ENCODE measurements around the gene RPS19.

The RPS19 gene

GRCh38 chr19:41897181-41897580, 37.1 kb downstream of the RPS19 start:
- H2AFZ ChIP-seq (ENCODE audit: low read length) = no peak overlapping the region
- no peaks in the 10 kb centered on the region for H3K27me3 ChIP-seq (replicated peaks; ENCODE audit: insufficient read depth, low read length)
- H3K4me2 ChIP-seq (ENCODE audit: low read depth, low read length) = no peak overlapping the region
- no peaks in the 10 kb centered on the region for H3K36me3 ChIP-seq (replicated peaks; ENCODE audit: insufficient read depth, low read length)
- no peak overlapping the region for H3K9ac ChIP-seq (ENCODE audit: low read length)
- H3K27ac ChIP-seq (ENCODE audit: low read length) = no peak overlapping the region
- no peaks in the 10 kb centered on the region for H3K9me2 ChIP-seq (replicated peaks; ENCODE audit: insufficient read depth, low read length)
- no peaks in the 10 kb centered on the region for H4K20me1 ChIP-seq (ENCODE audit: insufficient read depth, low read length)
- H3K9me3 ChIP-seq (replicated peaks; ENCODE audit: insufficient read depth, low read length) = no peaks in the 10 kb centered on the region
- H3K4me3 ChIP-seq (ENCODE audit: low read length) = no peak overlapping the region
- no peak for TF ChIP-seq CTCF (IDR thresholded peaks at IDR 0.05; ENCODE audit: low read length)
- no peak for TF ChIP-seq EZH2phosphoT487 (IDR thresholded peaks at IDR 0.05; ENCODE audit: low read length)
- TF ChIP-seq EZH2 (optimal IDR thresholded peaks at IDR 0.05; ENCODE audit: low read depth, low read length) = no peak
- H3K79me2 ChIP-seq (ENCODE audit: low read length) = no peaks in the 10 kb centered on the region
- H3F3A ChIP-seq (ENCODE audit: insufficient read depth, low read length) = no peaks in the 10 kb centered on the region
- no peak for DNase-seq
- no peaks in the 10 kb centered on the region for H3K4me1 ChIP-seq (ENCODE audit: low read length)

- no peak overlapping the region for H3K4me2 ChIP-seq (ENCODE audit: low read depth, low read length)
- H4K20me1 ChIP-seq (ENCODE audit: insufficient read depth, low read length) = no peaks in the 10 kb centered on the region
- H3K4me1 ChIP-seq (ENCODE audit: low read length) = no peaks in the 10 kb centered on the region
- no peaks in the 10 kb centered on the region for H3K9me2 ChIP-seq (replicated peaks; ENCODE audit: insufficient read depth, low read length)
- no peaks in the 10 kb centered on the region for H3K36me3 ChIP-seq (replicated peaks; ENCODE audit: insufficient read depth, low read length)
- DNase-seq = no peak
- TF ChIP-seq EZH2 (optimal IDR thresholded peaks at IDR 0.05; ENCODE audit: low read depth, low read length) = no peak
- TF ChIP-seq EZH2phosphoT487 (IDR thresholded peaks at IDR 0.05; ENCODE audit: low read length) = no peak
- no peak for TF ChIP-seq CTCF (IDR thresholded peaks at IDR 0.05; ENCODE audit: low read length)
- H3K27me3 ChIP-seq (replicated peaks; ENCODE audit: insufficient read depth, low read length) = no peaks in the 10 kb centered on the region
- no peaks in the 10 kb centered on the region for H3K79me2 ChIP-seq (ENCODE audit: low read length)
- no peak overlapping the region for H3K27ac ChIP-seq (ENCODE audit: low read length)
- H3K4me3 ChIP-seq (ENCODE audit: low read length) = no peak overlapping the region
- H3K9ac ChIP-seq (ENCODE audit: low read length) = no peak overlapping the region
- H3K9me3 ChIP-seq (replicated peaks; ENCODE audit: insufficient read depth, low read length) = no peaks in the 10 kb centered on the region
- no peak overlapping the region for H2AFZ ChIP-seq (ENCODE audit: low read length)
- H3F3A ChIP-seq (ENCODE audit: insufficient read depth, low read length) = no peaks in the 10 kb centered on the region
Observed at GRCh38 chr19:41897820-41898219, 37.8 kb downstream of the RPS19 start.

GRCh38 chr19:41898235-41898634, 38.2 kb downstream of the RPS19 start:
- Histone ChIP-seq H3K79me2 (ENCODE audit: low read length) (no peaks in the 10 kb centered on the region), H3F3A (ENCODE audit: insufficient read depth, low read length) (no peaks in the 10 kb centered on the region), H3K36me3 (replicated peaks; ENCODE audit: insufficient read depth, low read length) (no peaks in the 10 kb centered on the region), H3K9ac (ENCODE audit: low read length) (no peak overlapping the region), H3K9me2 (replicated peaks; ENCODE audit: insufficient read depth, low read length) (no peaks in the 10 kb centered on the region), H2AFZ (ENCODE audit: low read length) (no peak overlapping the region), H4K20me1 (ENCODE audit: insufficient read depth, low read length) (no peaks in the 10 kb centered on the region), H3K4me1 (ENCODE audit: low read length) (no peaks in the 10 kb centered on the region), H3K4me3 (ENCODE audit: low read length) (no peak overlapping the region), H3K27me3 (replicated peaks; ENCODE audit: insufficient read depth, low read length) (no peaks in the 10 kb centered on the region), H3K4me2 (ENCODE audit: low read depth, low read length) (no peak overlapping the region), H3K27ac (ENCODE audit: low read length) (no peak overlapping the region), H3K9me3 (replicated peaks; ENCODE audit: insufficient read depth, low read length) (no peaks in the 10 kb centered on the region)
- TF ChIP-seq EZH2 (optimal IDR thresholded peaks at IDR 0.05; ENCODE audit: low read depth, low read length) = no peak
- no peak for TF ChIP-seq EZH2phosphoT487 (IDR thresholded peaks at IDR 0.05; ENCODE audit: low read length)
- TF ChIP-seq CTCF (IDR thresholded peaks at IDR 0.05; ENCODE audit: low read length) = no peak
- no peak for DNase-seq

All from MM.1S (cell line).